GM21786 (cell line): Measurements from ENCODE around the gene ESYT1.
"Not testable (repeated sequence)": the region's sequence is repeated elsewhere in the genome, so short reads cannot be mapped to it uniquely, and the experiment has no call there.

Experiments
- ATAC-seq: cut with Tn5 transposase; IDR thresholded peaks from one replicate; pipeline ENCODE4 v1.9.1; 2021; ENCODE audit not compliant: unreplicated experiment

The ESYT1 gene

DNA sequence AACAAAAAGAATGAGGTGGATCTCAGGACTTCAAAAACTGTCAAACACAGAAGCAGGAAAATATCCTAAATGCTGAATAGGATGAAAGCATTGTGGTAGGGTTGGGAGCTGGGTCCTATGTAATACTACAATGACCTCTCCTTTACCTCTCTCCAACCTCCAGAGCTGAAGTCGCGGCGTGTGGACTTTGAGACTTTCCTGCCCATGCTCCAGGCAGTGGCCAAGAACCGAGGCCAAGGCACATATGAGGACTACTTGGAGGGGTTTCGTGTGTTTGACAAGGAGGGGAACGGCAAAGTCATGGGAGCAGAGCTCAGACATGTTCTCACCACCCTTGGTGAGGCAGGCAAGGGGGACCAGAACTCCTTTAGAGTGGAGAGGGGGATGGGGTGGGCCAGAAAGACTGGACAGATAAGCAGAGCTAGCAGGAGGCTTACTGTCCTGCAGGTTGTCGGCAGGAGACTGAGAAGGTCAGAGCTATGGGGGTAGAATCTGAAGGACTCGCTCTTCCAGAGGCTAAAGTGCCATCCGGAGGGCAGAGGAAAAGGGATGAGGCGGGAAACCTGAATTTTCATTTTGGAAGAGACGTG is 27.3 kb downstream of the ESYT1 start:
- no peak for ATAC-seq

DNA sequence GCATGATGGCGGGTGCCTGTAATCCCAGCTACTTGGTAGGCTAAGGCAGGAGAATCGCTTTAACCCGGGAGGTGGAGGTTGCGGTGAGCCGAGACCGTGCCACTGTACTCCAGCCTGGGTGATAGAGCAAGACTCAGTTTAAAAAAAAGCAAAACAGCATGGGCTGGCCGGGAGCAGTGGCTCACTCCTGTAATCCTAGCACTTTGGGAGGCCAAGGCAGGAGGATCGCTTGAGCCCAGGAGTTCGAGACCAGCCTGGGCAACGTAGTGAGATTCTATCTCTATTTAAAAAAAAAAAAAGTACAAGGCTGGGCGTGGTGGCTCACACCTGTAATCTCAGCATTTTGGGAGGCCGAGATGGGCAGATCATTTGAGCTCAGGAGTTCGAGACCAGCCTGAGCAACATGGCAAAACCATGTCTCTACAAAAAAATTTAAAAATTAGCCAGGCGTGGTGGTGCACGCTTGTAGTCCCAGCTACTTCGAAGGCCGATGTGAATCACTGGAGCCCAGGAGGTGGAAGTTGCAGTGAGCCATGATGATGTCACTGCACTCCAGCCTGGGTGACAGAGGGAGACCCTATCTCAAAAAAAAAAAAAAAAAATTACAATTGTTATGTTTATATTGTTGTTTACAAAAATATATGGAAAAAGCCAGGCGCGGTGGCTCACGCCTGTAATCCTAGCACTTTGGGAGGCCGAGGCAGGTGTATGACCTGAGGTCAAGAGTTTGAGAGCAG is 28.6 kb downstream of the ESYT1 start:
- not testable (repeated sequence) for ATAC-seq

DNA sequence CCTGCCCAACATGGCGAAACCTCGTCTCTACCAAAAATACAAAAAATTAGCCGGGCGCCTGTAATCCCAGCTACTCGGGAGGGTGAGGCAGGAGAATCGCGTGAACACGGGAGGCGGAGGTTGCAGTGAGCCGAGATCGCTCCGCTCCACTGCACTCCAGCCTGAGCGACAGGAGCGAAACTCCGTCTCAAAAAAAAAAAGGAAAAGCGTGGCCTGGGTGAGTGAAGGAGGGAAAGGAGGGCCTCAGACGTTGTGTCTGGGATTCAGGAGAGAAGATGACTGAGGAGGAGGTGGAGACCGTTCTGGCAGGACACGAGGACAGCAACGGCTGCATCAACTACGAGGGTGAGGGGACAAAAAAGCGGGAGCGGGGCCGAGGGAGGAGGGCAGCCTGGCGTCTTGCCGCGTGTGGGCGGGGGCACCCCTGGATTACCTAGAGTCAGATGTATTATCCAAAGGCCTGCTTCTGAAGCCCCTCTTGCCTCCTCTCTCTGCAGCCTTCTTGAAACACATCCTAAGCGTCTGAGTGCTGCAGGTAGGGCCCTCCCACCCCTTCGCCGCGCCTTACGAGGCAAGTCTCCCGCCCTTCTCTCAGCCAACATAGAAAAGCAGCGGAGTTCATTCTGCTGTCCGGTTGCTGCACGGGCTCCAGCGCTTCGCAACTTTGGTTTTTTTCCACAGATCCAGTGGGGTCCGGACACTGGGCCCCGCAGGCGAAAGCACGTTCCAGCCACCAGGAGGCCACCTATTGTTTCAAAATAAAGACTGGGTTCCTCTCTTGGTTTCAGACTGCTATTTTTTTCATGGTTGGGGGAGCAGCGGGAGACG is 29.3 kb downstream of the ESYT1 start:
- ATAC-seq: peak; percentile 31

DNA sequence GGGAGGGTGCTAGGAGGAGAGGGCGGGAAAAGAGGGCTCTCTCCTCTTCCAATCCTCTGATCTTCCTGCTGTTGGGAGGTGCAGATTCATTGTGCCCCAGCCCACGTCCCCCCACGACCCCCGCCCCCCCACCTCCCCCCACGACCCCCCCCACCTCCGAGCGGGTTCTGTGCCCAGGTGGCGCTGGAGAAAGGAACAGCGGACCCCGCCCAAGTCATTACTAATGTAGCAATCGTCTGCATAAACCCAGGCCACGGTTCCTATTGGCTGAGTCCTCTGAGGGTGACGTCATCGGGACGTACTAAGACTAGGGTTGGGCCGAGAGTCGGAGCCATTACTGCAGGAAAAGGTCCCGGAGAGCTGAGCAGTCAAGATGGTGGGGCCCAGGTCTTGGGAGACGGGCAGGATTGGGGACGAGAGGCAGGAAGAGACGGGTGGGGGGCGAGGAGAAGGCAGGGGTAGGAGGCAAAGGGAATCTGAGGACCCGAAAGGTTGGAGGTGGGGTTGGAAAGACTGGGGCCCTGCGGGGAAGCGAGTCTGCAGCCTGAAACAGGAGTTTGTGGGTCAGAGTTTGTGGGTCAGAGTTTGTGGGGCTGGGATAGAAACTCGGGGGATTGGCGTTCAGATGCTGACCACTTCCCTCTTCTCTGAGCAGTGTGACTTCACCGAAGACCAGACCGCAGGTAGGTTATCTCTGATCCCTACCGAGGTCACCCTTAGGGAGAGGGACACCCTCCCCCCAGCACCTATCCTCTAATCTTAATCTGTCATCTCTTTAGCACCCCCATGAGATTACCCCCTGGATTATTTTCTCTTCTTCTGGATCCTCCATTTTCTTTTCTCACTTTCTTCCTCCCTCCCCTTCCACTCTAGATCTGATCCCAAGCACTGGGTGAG is 30.2 kb downstream of the ESYT1 start, which contains the start of gene MYL6:
Gene MYL6 (plus strand): TSS at position 331 of the 897 bp plus-strand sequence. CDS start 43 bp downstream, at position 374.
- peak; percentile 80 for ATAC-seq

DNA sequence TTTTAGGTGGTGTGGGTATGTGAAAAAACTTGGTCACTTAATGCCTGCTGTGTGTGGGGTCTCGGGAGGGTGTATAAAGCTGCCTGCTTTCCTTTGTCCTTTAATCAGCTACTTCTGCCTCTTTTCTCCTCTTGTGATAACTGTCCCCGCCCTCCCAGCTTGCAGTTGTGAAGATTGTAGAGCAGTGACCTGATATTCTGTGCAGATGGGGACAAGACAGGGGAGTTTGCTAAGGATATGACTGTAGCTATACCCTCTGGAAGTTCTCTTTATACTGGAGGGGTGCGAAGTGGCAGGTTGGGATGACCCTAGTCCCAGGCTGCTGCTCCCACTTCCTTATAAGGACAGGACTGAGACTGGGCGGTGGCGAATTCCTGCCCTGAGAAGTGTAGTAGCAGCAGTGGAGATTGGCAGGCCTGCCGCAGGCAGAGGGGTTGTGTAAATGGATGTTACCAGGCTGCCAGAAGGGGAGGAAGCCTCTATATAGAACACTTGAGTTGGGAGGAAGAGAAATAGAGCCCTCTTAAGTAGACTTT is 30.9 kb downstream of the ESYT1 start:
- ATAC-seq: no peak

GRCh38 chr12:56159482-56160192 is 31.6 kb downstream of the ESYT1 start:
- no peak for ATAC-seq

GRCh38 chr12:56160193-56160763 is 32.2 kb downstream of the ESYT1 start:
- no peak for ATAC-seq

DNA sequence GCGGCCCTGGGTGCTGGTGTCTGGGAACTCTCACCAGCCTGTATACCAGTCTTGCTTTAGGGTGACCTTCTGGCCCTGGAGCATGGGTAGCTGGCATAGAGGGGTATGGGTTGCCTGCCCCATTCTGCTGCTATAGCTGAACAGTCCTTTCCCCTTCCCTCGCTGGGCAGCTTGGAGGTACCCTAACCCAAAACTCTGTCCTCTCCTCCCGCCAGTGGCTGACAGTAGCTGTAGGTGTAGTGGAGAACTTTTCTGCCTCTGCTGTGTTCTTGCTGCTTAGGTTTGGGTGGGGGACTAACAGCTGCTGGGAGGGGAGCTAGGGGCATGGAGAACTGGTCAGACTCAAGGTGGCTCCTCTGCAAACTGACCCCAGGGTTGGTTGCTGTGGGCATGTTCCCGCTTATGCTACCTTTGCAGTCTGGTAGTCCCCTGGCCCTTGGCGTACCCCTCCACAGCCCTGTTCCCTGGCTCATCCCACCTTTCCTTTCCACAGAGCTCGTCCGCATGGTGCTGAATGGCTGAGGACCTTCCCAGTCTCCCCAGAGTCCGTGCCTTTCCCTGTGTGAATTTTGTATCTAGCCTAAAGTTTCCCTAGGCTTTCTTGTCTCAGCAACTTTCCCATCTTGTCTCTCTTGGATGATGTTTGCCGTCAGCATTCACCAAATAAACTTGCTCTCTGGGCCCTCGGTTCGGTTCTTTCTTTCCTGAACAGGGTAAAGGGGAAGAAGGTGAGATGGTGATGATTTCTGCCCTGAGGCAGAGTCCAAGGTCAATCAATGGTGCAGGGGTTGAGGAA is 33.0 kb downstream of the ESYT1 start:
- no peak for ATAC-seq

GRCh38 chr12:56161690-56162351 is 33.8 kb downstream of the ESYT1 start:
- ATAC-seq: no peak

DNA sequence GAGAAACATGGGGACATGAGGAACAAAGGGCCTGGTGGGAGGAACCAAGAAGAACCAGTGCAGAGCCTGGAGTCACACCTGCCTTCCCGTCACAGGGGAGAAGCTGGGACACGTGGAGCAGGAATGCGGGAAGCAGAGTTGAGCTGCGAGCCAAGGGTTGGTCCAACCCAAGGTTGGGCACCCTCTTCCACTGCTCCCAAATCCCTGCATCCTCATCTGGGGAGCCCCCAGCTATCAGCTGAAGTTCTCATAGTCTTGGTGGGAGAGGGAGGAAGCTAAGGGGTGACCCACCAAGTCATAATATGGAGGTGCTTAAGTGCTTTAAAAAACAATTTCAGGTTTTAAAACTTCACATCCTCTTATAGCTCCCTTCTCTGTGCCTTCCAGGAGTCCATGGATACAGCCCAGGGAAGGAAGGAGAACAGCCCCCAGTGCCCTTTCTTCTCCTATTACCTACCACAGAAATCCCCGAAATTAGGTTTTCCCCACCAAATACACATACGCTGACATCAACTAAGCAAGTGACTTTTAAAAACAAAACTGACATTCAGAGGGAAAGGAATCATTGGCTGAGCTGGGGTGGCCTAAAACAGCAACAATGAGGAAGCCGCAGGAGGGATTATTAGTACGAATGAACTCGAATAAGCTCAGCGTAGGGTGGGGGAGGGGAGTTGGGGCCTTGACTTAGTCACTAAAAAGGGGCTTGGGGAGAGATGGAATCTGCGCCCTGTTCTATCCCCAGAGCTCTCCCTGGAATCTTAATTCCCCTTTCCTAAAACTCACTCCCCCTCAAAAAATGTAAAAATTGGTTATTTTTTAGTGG is 34.6 kb downstream of the ESYT1 start:
- no peak for ATAC-seq

DNA sequence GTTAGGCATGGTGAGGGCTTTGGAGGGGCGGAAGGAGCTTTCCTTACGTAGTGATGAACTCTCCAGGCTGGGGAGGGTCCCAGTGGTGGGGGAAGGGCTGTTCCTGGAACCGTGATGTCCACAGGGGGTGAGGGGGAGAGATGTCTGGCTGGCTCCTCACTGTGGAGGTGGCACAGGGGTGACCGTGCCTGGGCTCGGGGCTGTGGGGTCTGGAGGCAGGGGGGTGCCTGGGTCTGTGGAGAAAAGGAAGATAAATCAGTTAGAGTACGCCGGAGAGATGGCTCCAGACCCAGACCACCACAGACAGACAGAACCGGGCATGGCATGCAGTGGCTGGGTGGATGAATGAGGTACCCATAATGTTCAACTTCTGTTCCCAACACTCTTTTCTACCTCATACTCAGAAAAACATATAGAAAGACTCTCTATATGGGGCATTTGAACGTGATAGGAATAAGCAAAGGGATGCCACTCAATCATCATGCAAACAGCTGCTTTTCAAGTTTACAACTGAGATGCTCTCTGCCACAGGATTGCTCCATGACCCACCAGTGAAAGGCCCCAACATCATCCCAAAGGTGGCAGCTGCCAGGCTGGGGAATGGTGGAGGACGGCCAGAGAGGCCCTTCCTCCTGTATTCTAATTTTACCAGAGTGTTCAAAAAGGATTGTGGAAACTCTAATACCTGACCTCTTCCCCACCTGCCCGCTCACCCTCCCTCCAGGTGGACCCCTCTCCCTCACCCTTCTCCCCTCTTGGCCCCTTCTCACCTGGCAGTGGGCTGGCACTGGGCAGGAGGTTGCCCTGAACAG is 35.7 kb downstream of the ESYT1 start:
- no peak for ATAC-seq

DNA sequence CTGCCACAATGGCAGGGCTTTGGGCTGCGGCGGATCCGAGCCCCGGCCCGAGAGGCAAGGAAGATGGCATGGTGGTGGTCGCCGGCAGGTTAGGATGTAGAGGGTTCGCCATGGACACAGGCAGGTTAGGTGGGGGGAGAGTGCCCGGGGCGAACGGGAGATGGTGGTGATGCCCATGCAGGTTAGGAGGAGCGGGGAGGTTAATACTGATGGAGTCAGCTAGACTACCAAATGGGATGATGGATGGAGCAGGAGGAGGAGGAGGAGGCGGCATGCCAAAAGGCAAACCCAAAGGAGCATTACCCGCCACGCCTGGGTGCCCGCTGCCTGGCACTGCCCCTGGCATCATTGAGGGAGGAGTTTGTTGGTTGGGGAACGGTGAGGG is 36.3 kb downstream of the ESYT1 start:
- no peak for ATAC-seq

DNA sequence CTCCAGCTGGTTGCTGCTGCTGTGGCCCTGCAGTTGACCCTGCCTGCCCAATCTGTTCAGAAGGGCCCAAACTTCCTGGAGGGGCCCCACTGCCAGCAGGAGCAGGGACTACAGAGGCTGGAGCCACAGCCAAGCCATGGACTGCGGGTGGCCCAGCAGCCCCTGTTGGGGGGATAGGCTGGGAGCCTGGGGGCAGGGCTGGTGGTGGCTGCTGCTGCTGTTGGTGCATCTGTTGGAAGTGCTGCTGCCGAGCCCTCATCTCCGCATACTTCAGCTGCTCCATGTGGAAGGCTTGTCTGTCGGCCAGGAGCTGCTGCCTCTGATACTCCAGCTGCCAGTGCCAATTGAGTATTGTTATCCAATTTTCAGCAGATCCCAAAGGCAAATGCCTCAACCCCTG is 37.3 kb downstream of the ESYT1 start:
- no peak for ATAC-seq

DNA sequence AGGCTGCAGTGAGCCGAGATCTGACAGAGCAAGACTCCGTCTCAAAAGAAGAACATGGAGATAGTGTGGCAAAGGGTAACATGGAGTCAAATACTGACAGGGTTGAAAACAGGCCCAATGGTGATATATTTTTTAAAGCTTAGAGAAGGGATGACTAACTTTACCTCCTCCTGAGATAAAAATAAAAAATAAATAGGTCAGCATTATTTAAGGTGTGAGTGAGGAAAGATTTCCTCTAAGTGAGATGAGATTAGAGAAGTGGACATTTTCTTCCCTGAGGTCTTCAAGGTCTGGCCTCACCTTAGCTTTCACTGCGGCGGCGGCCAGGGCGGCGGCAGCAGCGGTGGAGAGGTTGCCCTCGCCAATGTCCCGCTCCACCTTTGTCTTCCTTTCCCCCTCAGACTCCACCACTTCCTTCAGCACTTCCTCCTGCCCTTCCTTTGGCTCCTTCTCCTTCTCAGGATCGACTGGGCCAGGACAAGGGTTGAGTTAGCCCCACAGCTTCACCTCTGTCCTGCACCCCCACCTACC is 41.2 kb downstream of the ESYT1 start:
- no peak for ATAC-seq

- ATAC-seq: no peak
Observed at GRCh38 chr12:56172839-56173238, 44.8 kb downstream of the ESYT1 start.

DNA sequence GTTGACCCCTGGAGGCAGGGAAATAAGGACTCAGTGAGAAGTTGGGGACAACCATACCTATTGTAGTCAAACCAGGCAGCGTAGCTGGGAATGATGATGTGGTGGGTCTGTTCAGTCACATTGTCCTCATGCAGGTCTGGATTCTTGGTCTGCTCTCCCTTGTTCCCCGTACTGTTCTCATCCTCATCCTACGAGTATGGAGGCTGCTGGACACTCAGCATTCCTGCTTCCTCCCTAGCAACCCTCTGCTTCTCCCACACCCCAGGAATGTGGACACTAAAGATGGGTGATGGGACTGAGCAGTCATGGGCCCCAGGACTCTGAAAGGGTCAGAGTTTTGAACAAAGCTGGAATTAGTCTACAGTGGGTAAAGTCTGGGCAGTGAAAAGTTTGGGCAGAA is 50.3 kb downstream of the ESYT1 start:
- no peak for ATAC-seq
